ENCODE results near the gene TRMT1.

Gene TRMT1

GRCh38 chr19:13097463-13098258 lies 18.9 kb downstream of the TRMT1 start:
- H3K4me1 ChIP-seq (ENCODE audit: control insufficient read depth in 1 of 2, insufficient read depth in 2 of 2, low read length in 2 of 2) = peaks cover 3 to 54% of the 10 kb centered on the region in 2 donors
- H3K9me3 ChIP-seq (ENCODE audit: control insufficient read depth in 1 of 2, low read length in 2 of 2) = no peaks in the 10 kb centered on the region
- H3K27ac ChIP-seq (ENCODE audit: low read length) = no peak overlapping the region
- peak overlapping the region in 1 of 2 donors; percentile 40 for H3K4me3 ChIP-seq (ENCODE audit: low read depth in 1 of 2, low read length in 2 of 2)
- no peaks in the 10 kb centered on the region for H3K27me3 ChIP-seq (ENCODE audit: low read depth, low read length)
- H3K36me3 ChIP-seq (ENCODE audit: control insufficient read depth in 1 of 2, insufficient read depth in 2 of 2, low read length in 2 of 2) = peaks cover 0 to 4% of the 10 kb centered on the region in 2 donors

DNA sequence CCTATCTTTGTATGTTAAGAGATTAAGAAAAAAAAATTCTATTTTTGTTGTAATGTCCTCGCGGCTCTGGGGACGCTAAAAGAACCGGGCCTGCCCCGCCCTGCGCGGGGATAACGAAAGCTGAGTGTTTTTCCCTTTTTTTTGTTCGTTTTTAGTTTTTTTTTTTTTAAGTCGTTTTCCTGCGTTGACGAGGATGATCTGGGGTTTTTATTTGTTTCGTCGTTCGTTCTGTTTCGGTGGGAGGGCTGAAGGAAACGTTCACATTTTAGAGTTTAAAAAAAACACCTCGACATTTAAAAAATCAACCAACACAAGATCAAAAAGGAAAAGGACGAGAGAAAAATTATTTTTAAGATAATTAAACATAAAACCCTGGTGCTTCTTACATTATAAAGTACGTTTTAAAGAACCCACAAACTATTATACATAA lies 19.5 kb downstream of the TRMT1 start:
- Histone ChIP-seq H3K4me3 (ENCODE audit: low read depth in 1 of 2, low read length in 2 of 2) (peak overlapping the region in 1 of 2 donors; percentile 40), H3K27ac (ENCODE audit: low read length) (no peak overlapping the region), H3K36me3 (ENCODE audit: control insufficient read depth in 1 of 2, insufficient read depth in 2 of 2, low read length in 2 of 2) (peaks cover 0 to 4% of the 10 kb centered on the region in 2 donors), H3K4me1 (ENCODE audit: control insufficient read depth in 1 of 2, insufficient read depth in 2 of 2, low read length in 2 of 2) (peaks cover 4 to 54% of the 10 kb centered on the region in 2 donors), H3K27me3 (ENCODE audit: low read depth, low read length) (no peaks in the 10 kb centered on the region), H3K9me3 (ENCODE audit: control insufficient read depth in 1 of 2, low read length in 2 of 2) (no peaks in the 10 kb centered on the region)

- H3K9me3 ChIP-seq (ENCODE audit: control insufficient read depth in 1 of 2, low read length in 2 of 2) = no peaks in the 10 kb centered on the region
- peaks cover 0 to 4% of the 10 kb centered on the region in 2 donors for H3K36me3 ChIP-seq (ENCODE audit: control insufficient read depth in 1 of 2, insufficient read depth in 2 of 2, low read length in 2 of 2)
- H3K4me1 ChIP-seq (ENCODE audit: control insufficient read depth in 1 of 2, insufficient read depth in 2 of 2, low read length in 2 of 2) = peaks cover 5 to 55% of the 10 kb centered on the region in 2 donors
- no peaks in the 10 kb centered on the region for H3K27me3 ChIP-seq (ENCODE audit: low read depth, low read length)
- no peak overlapping the region for H3K27ac ChIP-seq (ENCODE audit: low read length)
- peak overlapping the region in 1 of 2 donors; percentile 32 for H3K4me3 ChIP-seq (ENCODE audit: low read depth in 1 of 2, low read length in 2 of 2)
Measured at GRCh38 chr19:13095934-13096927, 20.3 kb downstream of the TRMT1 start.

DNA sequence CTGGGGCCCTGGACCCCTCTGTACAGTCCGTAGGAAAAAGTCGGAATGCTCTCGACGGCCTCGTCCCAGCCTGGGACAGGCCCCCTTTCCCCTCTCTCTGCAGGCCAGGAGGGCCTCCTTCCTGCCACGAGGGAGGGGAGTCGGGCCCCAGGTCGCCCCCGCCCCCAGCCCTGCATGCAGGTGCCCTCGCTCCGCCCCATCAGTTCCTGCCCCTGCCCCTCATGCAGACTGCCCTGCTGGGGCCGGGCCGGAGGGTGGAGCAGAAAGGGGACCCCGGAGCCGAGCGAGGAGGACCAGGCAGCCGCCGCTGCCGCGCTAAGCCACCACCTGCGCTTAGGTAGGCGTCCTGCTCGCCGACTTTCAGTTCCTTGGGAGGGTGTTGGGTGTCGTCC lies 21.2 kb downstream of the TRMT1 start:
- Histone ChIP-seq H3K36me3 (ENCODE audit: control insufficient read depth in 1 of 2, insufficient read depth in 2 of 2, low read length in 2 of 2) (peaks cover 0 to 4% of the 10 kb centered on the region in 2 donors), H3K27ac (ENCODE audit: low read length) (no peak overlapping the region), H3K4me1 (ENCODE audit: control insufficient read depth in 1 of 2, insufficient read depth in 2 of 2, low read length in 2 of 2) (peaks cover 5 to 63% of the 10 kb centered on the region in 2 donors), H3K27me3 (ENCODE audit: low read depth, low read length) (no peaks in the 10 kb centered on the region), H3K9me3 (ENCODE audit: control insufficient read depth in 1 of 2, low read length in 2 of 2) (no peaks in the 10 kb centered on the region), H3K4me3 (ENCODE audit: low read depth in 1 of 2, low read length in 2 of 2) (peak overlapping the region in 1 of 2 donors; percentile 31)

GRCh38 chr19:13094771-13095392 lies 21.7 kb downstream of the TRMT1 start:
- no peaks in the 10 kb centered on the region for H3K9me3 ChIP-seq (ENCODE audit: control insufficient read depth in 1 of 2, low read length in 2 of 2)
- H3K27ac ChIP-seq (ENCODE audit: low read length) = no peak overlapping the region
- H3K4me3 ChIP-seq (ENCODE audit: low read depth in 1 of 2, low read length in 2 of 2) = peak overlapping the region in 1 of 2 donors; percentile 31
- peaks cover 0 to 4% of the 10 kb centered on the region in 2 donors for H3K36me3 ChIP-seq (ENCODE audit: control insufficient read depth in 1 of 2, insufficient read depth in 2 of 2, low read length in 2 of 2)
- H3K4me1 ChIP-seq (ENCODE audit: control insufficient read depth in 1 of 2, insufficient read depth in 2 of 2, low read length in 2 of 2) = peaks cover 5 to 68% of the 10 kb centered on the region in 2 donors
- H3K27me3 ChIP-seq (ENCODE audit: low read depth, low read length) = no peaks in the 10 kb centered on the region

DNA sequence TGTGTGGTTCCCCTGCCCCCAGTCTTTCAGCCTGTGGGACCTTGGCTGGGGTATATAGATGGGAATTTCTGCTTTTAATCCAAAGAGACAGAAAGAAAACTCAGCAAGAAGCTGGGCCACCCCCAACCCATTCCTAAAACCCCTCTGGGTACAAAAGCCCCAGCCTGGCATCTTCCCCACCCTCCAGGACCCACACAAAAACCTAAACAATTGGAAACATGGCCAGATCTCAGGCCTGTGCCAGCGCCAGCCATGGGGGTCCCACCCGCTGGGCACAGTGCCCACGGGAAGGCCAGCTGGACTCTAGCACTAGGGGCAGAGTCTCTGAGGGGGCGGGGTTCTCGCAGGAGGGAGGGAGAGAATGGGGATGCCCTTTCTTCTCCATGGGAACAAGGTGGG lies 22.4 kb downstream of the TRMT1 start:
- Histone ChIP-seq H3K27me3 (ENCODE audit: low read depth, low read length) (no peaks in the 10 kb centered on the region), H3K9me3 (ENCODE audit: control insufficient read depth in 1 of 2, low read length in 2 of 2) (no peaks in the 10 kb centered on the region), H3K27ac (ENCODE audit: low read length) (peak overlapping the region; percentile 23), H3K36me3 (ENCODE audit: control insufficient read depth in 1 of 2, insufficient read depth in 2 of 2, low read length in 2 of 2) (peaks cover 0 to 8% of the 10 kb centered on the region in 2 donors), H3K4me3 (ENCODE audit: low read depth in 1 of 2, low read length in 2 of 2) (no peak overlapping the region), H3K4me1 (ENCODE audit: control insufficient read depth in 1 of 2, insufficient read depth in 2 of 2, low read length in 2 of 2) (peaks cover 5 to 72% of the 10 kb centered on the region in 2 donors)

- H3K4me1 ChIP-seq (ENCODE audit: control insufficient read depth in 1 of 2, insufficient read depth in 2 of 2, low read length in 2 of 2) = peaks cover 5 to 66% of the 10 kb centered on the region in 2 donors
- no peaks in the 10 kb centered on the region for H3K9me3 ChIP-seq (ENCODE audit: control insufficient read depth in 1 of 2, low read length in 2 of 2)
- H3K27me3 ChIP-seq (ENCODE audit: low read depth, low read length) = no peaks in the 10 kb centered on the region
- no peak overlapping the region for H3K4me3 ChIP-seq (ENCODE audit: low read depth in 1 of 2, low read length in 2 of 2)
- peaks cover 0 to 8% of the 10 kb centered on the region in 2 donors for H3K36me3 ChIP-seq (ENCODE audit: control insufficient read depth in 1 of 2, insufficient read depth in 2 of 2, low read length in 2 of 2)
- peak overlapping the region; percentile 23 for H3K27ac ChIP-seq (ENCODE audit: low read length)
Measured at GRCh38 chr19:13093407-13094105, 23.0 kb downstream of the TRMT1 start.

GRCh38 chr19:13092606-13093235 lies 23.8 kb downstream of the TRMT1 start:
- Histone ChIP-seq H3K27ac (ENCODE audit: low read length) (peak overlapping the region; percentile 23), H3K9me3 (ENCODE audit: control insufficient read depth in 1 of 2, low read length in 2 of 2) (no peaks in the 10 kb centered on the region), H3K27me3 (ENCODE audit: low read depth, low read length) (no peaks in the 10 kb centered on the region), H3K4me3 (ENCODE audit: low read depth in 1 of 2, low read length in 2 of 2) (no peak overlapping the region), H3K36me3 (ENCODE audit: control insufficient read depth in 1 of 2, insufficient read depth in 2 of 2, low read length in 2 of 2) (peaks cover 0 to 8% of the 10 kb centered on the region in 2 donors), H3K4me1 (ENCODE audit: control insufficient read depth in 1 of 2, insufficient read depth in 2 of 2, low read length in 2 of 2) (peaks cover 5 to 63% of the 10 kb centered on the region in 2 donors)

DNA sequence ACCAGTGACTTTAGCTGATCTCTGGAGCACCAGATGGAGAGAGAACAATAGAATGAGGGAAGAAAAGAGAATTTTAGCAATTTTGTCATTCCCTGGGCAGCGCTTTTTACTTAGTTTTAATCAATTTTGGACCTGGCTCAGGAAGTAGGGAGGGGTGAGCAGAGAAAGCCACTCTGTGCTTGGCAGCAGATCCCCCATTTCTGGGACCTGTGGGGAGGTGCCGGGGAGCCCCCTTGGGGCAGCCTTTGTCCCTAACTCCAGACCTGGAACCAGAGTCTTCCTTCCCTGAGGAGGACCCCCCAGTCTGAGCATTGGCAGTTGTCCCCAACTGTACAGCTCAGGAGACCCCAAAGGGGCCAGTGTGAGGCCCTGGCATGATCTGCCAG lies 24.4 kb downstream of the TRMT1 start:
- Histone ChIP-seq H3K27ac (ENCODE audit: low read length) (peak overlapping the region; percentile 23), H3K27me3 (ENCODE audit: low read depth, low read length) (no peaks in the 10 kb centered on the region), H3K4me1 (ENCODE audit: control insufficient read depth in 1 of 2, insufficient read depth in 2 of 2, low read length in 2 of 2) (peaks cover 5 to 62% of the 10 kb centered on the region in 2 donors), H3K36me3 (ENCODE audit: control insufficient read depth in 1 of 2, insufficient read depth in 2 of 2, low read length in 2 of 2) (peaks cover 2 to 8% of the 10 kb centered on the region in 2 donors), H3K9me3 (ENCODE audit: control insufficient read depth in 1 of 2, low read length in 2 of 2) (no peaks in the 10 kb centered on the region), H3K4me3 (ENCODE audit: low read depth in 1 of 2, low read length in 2 of 2) (peak overlapping the region in 1 of 2 donors; percentile 11)
